Stomach (tissue), 9 donors: Measurements from ENCODE around the gene DLK2. TPM values are rescaled to one million over a fixed set of nuclear protein-coding genes. Genes with fewer than 3 reads are reported as not detected.

Source experiments
- DNase-seq, 2 donors: peaks; one replicate each; pipeline versions ENCODE4 v3.0.0 to v3.0.0-alpha.2; 2013 to 2019
- H3K27ac ChIP-seq, 5 donors: fragments of 200-600 bp in 4 of 5; sonication (generic) in 4 of 5; one replicate each; pipeline ENCODE4 v1.5.1; 2013 to 2019; ENCODE audit warnings: mild to moderate bottlenecking in 1 of 5, moderate library complexity in 1 of 5
- H3K27me3 ChIP-seq, 3 donors: fragments of 200-600 bp; sonication (generic); one replicate each; pipeline ENCODE4 v1.5.1; 2017 to 2019; ENCODE audit warnings: mixed run types in 1 of 3
- H3K36me3 ChIP-seq, 4 donors: fragments of 200-600 bp; sonication (generic); 1 replicate in 3 of 4; 2 replicates in 1 of 4; pipeline ENCODE4 v1.5.1; 2016 to 2019
- H3K4me1 ChIP-seq, 4 donors: fragments of 200-600 bp; sonication (generic); one replicate each; pipeline ENCODE4 v1.5.1; 2016 to 2019
- H3K4me3 ChIP-seq, 4 donors: fragments of 200-600 bp; sonication (generic) in 3 of 4; one replicate each; pipeline ENCODE4 v1.5.1; 2016 to 2019; ENCODE audit warnings: mild to moderate bottlenecking in 1 of 4
- H3K9me3 ChIP-seq, 4 donors: fragments of 200-600 bp; sonication (generic); one replicate each; pipeline ENCODE4 v1.5.1; 2016 to 2019
- EP300 ChIP-seq: sonication (generic); formaldehyde crosslinking; IDR thresholded peaks from one replicate; pipeline ENCODE4 v1.6.1; 2017; ENCODE audit warnings: antibody characterized with exemption
- POLR2A ChIP-seq, 4 donors: fragments of 450-650 bp; IDR thresholded peaks; one replicate each; pipeline ENCODE4 v1.6.1; 2016; ENCODE audit warnings: antibody characterized with exemption in 4 of 4, control low read depth in 2 of 4, mild to moderate bottlenecking in 1 of 4, moderate library complexity in 1 of 4
- POLR2AphosphoS5 ChIP-seq, 3 donors: sonication (generic); formaldehyde crosslinking; IDR thresholded peaks; one replicate each; pipeline ENCODE4 v1.6.1; 2016; ENCODE audit warnings: antibody characterized with exemption in 3 of 3
- WGBS, 5 donors: extraction: QIAGEN DNeasy Blood & Tissue Kit in 3 of 5; methylation state at CpG; one replicate each; pipeline versions ENCODE4 v1.1.5 to v1.1.7; 2013 to 2018; 5-methylcytosine and 5-hydroxymethylcytosine counted together
- intact Hi-C: fragments of 100-400 bp; cut with DNase I; formaldehyde crosslinking; loops from one replicate; pipeline ENCODE4 v1.15.1; 2023; ENCODE audit warnings: low total_unique reads
- polyA plus RNA-seq, 3 donors: library from polyadenylated mRNA; stranded (reverse); fragments of 200-250 nt; gene quantifications; one replicate each; pipeline ENCODE4 v1.2.3, GENCODE V29; 2013
- total RNA-seq, 5 donors: library from RNA; depleted of rRNA; stranded (reverse); fragments of >200 nt; gene quantifications; one replicate each; pipeline versions ENCODE4 v1.1.0 to v1.2.3, GENCODE V29; 2014 to 2016
- TF ChIP-seq, protein P1 (sequence below), 7 experiments: fragments of 450-650 bp in 4 of 7; fragments of 200-600 bp in 3 of 7; sonication (generic) in 3 of 7; IDR thresholded peaks; one replicate each; pipeline ENCODE4 v1.5.1; 2016 to 2019; ENCODE audit warnings: antibody characterized with exemption in 7 of 7, control low read depth in 2 of 7, mild to moderate bottlenecking in 1 of 7
- donor health status: healthy with polysubstance abuse.
- donor health status: Bipolar disorder and iron deficiency.
- donor health status: healthy.

DLK2 gene
- total and polyA plus RNA-seq, 8 donors: 0.37 to 17.0 TPM; not detected in 6

DNA sequence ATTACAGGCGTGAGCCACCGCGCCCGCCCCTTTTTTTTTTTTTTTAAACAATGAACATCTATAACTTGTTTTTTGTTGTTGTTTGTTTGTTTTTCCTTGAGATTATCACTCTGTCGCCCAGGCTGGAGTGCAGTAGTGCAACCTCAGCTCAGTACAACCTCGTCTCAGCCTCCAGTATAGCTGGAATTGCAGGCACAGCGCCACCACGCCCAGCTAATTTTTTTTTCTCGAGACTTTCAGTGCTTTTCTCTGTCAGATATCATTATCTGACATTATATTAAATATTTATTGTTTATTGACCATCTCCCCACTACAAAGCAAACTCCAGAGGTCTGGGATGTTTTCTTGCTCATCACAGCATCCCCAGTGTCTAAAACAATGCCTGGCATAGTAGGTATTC is 2.3 kb upstream of the DLK2 start:
- H3K4me1 ChIP-seq: peaks cover 16 to 22% (median 19%) of the 10 kb centered on the region in 4 donors
- intact Hi-C loops: no loop called here
- H3K27me3 ChIP-seq: peaks cover 9 to 76% (median 24%) of the 10 kb centered on the region in 3 donors
- no peak overlapping the region for H3K4me3 ChIP-seq
- H3K9me3 ChIP-seq: no peaks in the 10 kb centered on the region
- no peak overlapping the region for H3K27ac ChIP-seq
- no peak for TF ChIP-seq POLR2AphosphoS5 (IDR thresholded peaks at IDR 0.05)
- DNase-seq: no peak
- 33 to 53% (median 51%) methylated on average over 8 to 9 of the region's 9 CpGs for WGBS, 5 donors
- H3K36me3 ChIP-seq: peaks cover 0 to 9% (median 7%) of the 10 kb centered on the region in 4 donors

DNA sequence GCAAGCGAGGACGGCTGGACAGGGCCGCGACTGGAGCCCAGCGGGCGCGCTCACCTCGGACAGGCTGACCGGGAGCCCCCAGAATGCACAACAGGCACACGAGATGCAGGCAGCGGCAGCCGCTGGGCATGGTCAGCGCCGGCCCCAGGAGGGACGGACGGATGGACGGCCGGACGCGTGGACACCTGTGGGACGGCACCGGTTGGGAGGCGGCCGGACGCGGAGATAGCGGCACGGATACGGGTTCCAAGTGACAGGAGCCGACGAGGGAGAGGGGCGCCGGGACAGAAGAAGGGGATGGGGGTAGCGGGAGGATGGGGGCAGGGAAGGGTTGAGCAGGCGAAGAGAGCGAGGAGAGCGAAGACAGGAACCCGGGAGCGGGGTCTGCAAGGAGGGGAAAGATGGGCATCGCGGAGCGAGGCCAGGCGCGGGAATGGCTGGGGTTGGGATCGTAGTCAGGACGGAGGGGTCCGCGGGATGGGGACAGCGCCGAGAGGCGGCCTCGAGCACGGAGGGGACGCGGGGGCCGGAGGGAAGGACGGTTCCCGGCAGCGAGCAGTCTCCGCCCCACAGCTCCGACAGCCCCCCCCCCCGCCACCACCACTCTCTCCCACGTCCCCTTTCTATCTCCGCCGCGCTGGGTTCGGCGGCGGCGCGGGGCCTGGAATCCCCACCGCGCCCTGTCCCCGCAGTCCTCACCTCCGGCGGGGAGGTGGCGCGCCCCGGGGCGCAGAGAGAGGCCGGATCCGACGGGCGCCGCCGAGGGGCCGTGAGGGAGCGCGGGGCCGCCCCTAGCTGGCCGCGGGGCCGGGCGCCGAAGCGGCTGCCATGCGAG is 435 bp downstream of the DLK2 start:
- Histone ChIP-seq H3K4me3 (peak overlapping the region; percentile 49 to 68 (median 58)), H3K36me3 (peaks cover 12 to 35% (median 33%) of the 10 kb centered on the region in 4 donors), H3K9me3 (no peaks in the 10 kb centered on the region), H3K27me3 (peaks cover 9 to 52% (median 24%) of the 10 kb centered on the region in 3 donors), H3K27ac (peak overlapping the region in 1 of 5 donors; percentile 43), H3K4me1 (peaks cover 16 to 22% (median 19%) of the 10 kb centered on the region in 4 donors)
- DNase-seq: peak; percentile 88 to 93
- intact Hi-C loops: loop anchor here (5.0 kb wide), 1 partner anchor 52 kb away; no protein-coding TSS in a partner anchor
- no peak for TF ChIP-seq POLR2AphosphoS5 (IDR thresholded peaks at IDR 0.05)
- TF ChIP-seq, protein P1, sequence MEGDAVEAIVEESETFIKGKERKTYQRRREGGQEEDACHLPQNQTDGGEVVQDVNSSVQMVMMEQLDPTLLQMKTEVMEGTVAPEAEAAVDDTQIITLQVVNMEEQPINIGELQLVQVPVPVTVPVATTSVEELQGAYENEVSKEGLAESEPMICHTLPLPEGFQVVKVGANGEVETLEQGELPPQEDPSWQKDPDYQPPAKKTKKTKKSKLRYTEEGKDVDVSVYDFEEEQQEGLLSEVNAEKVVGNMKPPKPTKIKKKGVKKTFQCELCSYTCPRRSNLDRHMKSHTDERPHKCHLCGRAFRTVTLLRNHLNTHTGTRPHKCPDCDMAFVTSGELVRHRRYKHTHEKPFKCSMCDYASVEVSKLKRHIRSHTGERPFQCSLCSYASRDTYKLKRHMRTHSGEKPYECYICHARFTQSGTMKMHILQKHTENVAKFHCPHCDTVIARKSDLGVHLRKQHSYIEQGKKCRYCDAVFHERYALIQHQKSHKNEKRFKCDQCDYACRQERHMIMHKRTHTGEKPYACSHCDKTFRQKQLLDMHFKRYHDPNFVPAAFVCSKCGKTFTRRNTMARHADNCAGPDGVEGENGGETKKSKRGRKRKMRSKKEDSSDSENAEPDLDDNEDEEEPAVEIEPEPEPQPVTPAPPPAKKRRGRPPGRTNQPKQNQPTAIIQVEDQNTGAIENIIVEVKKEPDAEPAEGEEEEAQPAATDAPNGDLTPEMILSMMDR (IDR thresholded peaks at IDR 0.05): peak in 2 of 7 experiments; percentile 16 to 48
- 1 to 2% (median 1%) methylated on average over 64 to 94 of the region's 97 CpGs for WGBS, 5 donors

DNA sequence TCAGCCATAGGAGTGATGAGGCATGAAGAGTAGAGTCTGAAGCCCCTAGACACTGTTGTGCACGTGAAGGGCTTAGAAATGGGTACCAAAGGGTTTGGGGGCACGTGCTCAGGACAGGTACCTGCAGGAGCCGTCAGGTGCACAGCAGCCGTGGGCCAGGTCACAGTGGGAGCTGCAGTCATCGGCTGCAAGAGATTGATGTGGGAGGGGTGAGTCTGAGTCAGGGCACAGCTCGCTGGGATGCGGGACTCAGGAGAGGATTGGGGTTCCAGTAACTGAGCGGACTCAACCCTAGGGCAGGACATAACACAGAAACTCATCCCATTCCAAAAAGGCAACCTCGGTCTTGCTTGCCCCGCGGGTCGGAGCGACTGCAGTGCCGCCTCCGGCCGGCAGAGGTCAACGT is 1.1 kb downstream of the DLK2 start:
- peak overlapping the region; percentile 49 to 68 (median 58) for H3K4me3 ChIP-seq
- intact Hi-C loops: loop anchor here (5.0 kb wide), 1 partner anchor 53 kb away; no protein-coding TSS in a partner anchor
- H3K27me3 ChIP-seq: peaks cover 9 to 46% (median 24%) of the 10 kb centered on the region in 3 donors
- peak overlapping the region in 1 of 5 donors; percentile 43 for H3K27ac ChIP-seq
- peak in 1 of 3 donors; percentile 37 for TF ChIP-seq POLR2AphosphoS5 (IDR thresholded peaks at IDR 0.05)
- TF ChIP-seq, protein P1 (IDR thresholded peaks at IDR 0.05): peak in 5 of 7 experiments; percentile 96 to 99 (median 98)
- TF ChIP-seq EP300: no peak
- no peak for TF ChIP-seq POLR2A (IDR thresholded peaks at IDR 0.05)
- peaks cover 18 to 41% (median 39%) of the 10 kb centered on the region in 4 donors for H3K36me3 ChIP-seq
- H3K4me1 ChIP-seq: peaks cover 16 to 22% (median 19%) of the 10 kb centered on the region in 4 donors
- WGBS, 5 donors: 11 to 12% (median 11%) methylated on average over 16 to 17 of the region's 17 CpGs
- H3K9me3 ChIP-seq: no peaks in the 10 kb centered on the region
- DNase-seq: no peak

DNA sequence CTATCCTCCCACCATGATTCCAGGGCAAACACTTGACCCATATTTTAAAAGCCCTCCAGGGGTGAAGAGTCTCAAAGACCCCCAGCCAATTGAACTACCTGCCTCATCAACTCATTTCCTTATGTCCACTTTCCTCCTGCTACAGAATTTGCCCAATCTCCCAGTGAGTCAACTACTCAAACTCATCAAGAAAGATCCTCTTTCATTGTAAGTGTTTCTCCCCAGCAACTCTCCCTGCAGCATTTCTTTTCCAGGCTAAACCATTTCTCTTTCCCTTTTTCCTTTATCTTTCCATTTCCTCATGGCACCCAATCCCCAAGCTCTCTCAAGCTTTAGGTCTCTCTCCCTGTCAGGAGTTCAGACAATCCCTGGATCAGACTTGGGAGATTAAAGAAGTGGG is 1.5 kb downstream of the DLK2 start:
- peaks cover 9 to 44% (median 24%) of the 10 kb centered on the region in 3 donors for H3K27me3 ChIP-seq
- no peaks in the 10 kb centered on the region for H3K9me3 ChIP-seq
- no peak overlapping the region for H3K27ac ChIP-seq
- no peak overlapping the region for H3K4me3 ChIP-seq
- no peak for TF ChIP-seq POLR2AphosphoS5 (IDR thresholded peaks at IDR 0.05)
- TF ChIP-seq EP300: no peak
- TF ChIP-seq, protein P1 (IDR thresholded peaks at IDR 0.05): no peak
- no peak for TF ChIP-seq POLR2A (IDR thresholded peaks at IDR 0.05)
- H3K4me1 ChIP-seq: peaks cover 16 to 22% (median 19%) of the 10 kb centered on the region in 4 donors
- intact Hi-C loops: loop anchor here (5.0 kb wide), 1 partner anchor 53 kb away; no protein-coding TSS in a partner anchor
- H3K36me3 ChIP-seq: peaks cover 23 to 46% (median 44%) of the 10 kb centered on the region in 4 donors
- no peak for DNase-seq
